Right renal cortex interstitium (tissue), 3 donors: ENCODE measurements around the gene ABRACL. TPM values are rescaled to one million over a fixed set of nuclear protein-coding genes. Genes with fewer than 3 reads are reported as not detected.

Experiments used
- DNase-seq, 3 donors: peaks; one replicate each; pipeline ENCODE4 v3.0.0-alpha.2; 2013; ENCODE audit warnings: low read depth in 3 of 3, low spot score in 2 of 3
- polyA plus RNA-seq, 3 donors: library from polyadenylated mRNA; unstranded; fragments of 120-200 nt; gene quantifications; one replicate each; pipeline ENCODE4 v1.2.1, GENCODE V29; 2013; ENCODE audit not compliant: insufficient read length in 3 of 3

Gene ABRACL
- polyA plus RNA-seq, 3 donors: 45.9 to 54.3 (median 51.0) TPM

DNA sequence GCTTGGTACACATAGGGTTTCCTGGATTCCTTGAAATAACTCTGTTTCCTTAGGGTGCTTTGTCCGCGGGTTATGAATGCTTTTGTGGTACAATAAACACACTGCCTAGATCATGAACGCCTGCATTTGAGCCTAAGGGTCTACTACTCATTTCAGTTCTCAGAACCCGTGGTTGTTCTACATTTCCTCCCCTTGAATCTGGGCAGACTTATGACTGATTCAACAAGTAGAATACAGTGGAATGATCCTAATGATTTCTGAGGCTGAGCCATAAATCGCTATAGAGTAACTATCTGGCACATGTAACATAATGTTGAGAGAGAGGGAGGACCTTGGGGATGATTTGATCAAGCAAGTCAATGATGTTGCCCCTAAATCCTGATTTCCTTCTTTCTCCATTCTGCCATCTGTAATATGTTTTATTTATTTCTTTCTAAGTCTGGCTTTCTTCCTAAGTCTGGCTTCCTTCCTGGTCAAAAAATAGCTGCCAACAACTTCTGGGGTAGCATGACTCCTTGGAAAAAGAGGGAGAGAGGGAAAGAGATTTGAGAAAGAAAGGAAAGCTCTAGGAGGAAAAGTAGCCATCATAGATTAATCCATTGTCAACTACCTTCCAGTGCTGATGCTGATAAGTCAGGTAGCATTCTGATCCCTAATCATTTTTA lies 23.0 kb downstream of the ABRACL start:
- no peak for DNase-seq

DNA sequence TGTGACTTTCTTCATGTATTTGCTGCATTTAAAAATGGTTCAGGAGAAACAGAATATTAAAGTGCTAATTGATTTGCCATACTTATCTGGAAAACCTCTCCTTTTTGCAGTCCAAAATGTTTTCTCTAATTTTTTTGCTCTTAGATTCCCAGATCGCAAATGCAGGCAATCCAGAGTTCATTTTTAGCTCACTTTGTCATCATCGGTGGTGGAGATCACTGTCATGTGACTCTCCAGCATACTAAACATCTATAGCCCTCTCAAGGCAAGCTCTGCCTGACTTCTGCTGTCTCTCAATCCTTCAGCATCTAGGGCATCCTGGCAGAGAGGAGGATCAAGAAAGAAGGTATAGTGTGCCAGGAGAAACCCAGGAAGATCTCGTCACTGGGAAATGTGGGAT lies 24.8 kb downstream of the ABRACL start:
- DNase-seq: no peak

DNA sequence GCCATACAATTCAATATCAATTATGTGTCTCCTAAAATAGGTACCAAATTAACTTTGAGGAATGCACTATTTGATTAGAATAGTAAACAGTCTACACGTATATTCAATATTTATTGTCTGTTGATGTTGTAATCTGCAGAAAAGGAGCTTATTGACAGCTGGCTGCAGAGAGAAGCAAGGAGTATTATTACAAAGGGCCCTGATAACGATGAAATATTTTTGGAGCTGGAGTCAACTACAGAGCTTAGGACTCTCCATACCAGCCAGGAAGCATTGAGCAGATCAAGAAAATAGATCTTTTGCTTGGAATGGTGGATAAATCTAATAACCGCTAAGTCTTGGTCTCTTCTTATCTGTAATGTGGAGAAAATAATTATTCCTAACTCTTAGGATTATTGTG lies 25.5 kb downstream of the ABRACL start:
- no peak for DNase-seq

DNA sequence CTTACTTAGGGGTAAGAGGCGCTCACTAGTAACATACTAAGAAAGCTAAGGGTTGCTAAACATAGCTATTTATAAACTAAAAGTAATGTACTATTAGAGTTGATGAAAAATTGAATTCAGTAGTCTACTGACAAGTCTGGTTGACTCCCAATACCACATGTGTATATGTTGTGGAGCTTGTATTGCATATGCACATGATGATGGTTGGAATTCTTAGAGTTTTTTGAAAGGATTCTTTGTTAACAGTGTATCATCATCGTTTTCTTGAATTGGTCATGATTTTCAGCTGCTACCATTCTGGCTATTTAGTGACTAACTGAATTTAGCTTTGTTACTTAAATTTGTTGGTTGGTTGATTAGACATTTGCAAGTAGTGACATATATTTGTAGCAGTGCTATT lies 27.2 kb downstream of the ABRACL start:
- no peak for DNase-seq

GRCh38 chr6:139058029-139058428 lies 29.5 kb downstream of the ABRACL start:
- DNase-seq: no peak

GRCh38 chr6:139060332-139060731 lies 31.8 kb downstream of the ABRACL start:
- DNase-seq: no peak

GRCh38 chr6:139062932-139063646 lies 34.5 kb downstream of the ABRACL start:
- no peak for DNase-seq

- DNase-seq: no peak
Measured at GRCh38 chr6:139064981-139065665, 36.6 kb downstream of the ABRACL start.

GRCh38 chr6:139066080-139066479 lies 37.5 kb downstream of the ABRACL start:
- no peak for DNase-seq

GRCh38 chr6:139068846-139069245 lies 40.3 kb downstream of the ABRACL start:
- no peak for DNase-seq

GRCh38 chr6:139073118-139073517 lies 44.6 kb downstream of the ABRACL start:
- DNase-seq: no peak

- no peak for DNase-seq
Measured at GRCh38 chr6:139079018-139079417, 50.5 kb downstream of the ABRACL start.

GRCh38 chr6:139080255-139080920 lies 51.8 kb downstream of the ABRACL start:
- no peak for DNase-seq

DNA sequence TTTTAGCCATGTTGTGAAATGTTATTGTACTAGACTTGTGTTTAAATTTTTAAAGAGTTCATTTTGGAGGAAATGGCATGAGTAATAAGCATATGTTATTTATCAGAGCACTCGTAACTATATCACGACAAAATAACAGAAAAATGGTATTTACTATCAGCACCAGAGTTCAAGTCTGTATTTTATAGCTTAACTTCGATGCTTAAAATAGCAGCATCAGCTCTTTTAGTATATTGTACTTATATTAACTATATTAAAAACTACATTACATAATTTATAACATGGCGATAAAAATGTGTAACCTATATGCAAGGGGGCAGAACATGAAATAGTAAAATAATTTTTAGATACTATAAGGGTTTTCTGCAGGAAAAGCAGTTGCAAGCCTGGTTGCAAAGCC lies 52.9 kb downstream of the ABRACL start:
- DNase-seq: peak in 2 of 3 donors; percentile 16 to 17

- no peak for DNase-seq
Measured at GRCh38 chr6:139082370-139082769, 53.8 kb downstream of the ABRACL start.

DNA sequence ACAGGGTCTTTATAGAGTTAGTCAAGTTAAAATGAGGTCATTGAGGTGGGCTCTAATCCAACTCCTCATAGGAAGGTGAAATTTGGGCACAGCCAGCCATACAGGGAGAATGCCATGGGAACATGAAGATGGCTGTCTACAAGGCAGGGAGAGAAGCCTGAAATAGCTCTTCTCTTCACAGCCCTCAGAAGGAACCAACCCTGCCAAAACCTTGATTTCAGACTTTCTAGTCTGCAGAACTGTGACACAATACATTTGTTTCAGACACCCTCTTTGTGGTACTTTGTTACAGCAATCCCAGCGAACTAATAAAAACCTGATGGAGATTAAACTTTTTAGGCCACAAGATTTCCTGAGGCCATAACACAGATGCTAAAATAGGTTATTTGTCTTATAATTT lies 63.3 kb downstream of the ABRACL start:
- DNase-seq: no peak

Other genes starting within 250 kb of the ABRACL start
- under 1 TPM; 0.14 to 0.28 (median 0.19) TPM for gene ECT2L, start 232.7 kb upstream of the ABRACL start, polyA plus RNA-seq
- 10 to 100 TPM; 70.3 to 79.4 (median 75.6) TPM for gene REPS1, start 40.5 kb upstream of the ABRACL start, polyA plus RNA-seq
- 10 to 100 TPM; 14.9 to 15.9 (median 15.0) TPM for gene HECA, start 106.3 kb downstream of the ABRACL start, polyA plus RNA-seq